ENCODE data around the gene FHIP1A.
"Not testable (repeated sequence)": the region's sequence is repeated elsewhere in the genome, so short reads cannot be mapped to it uniquely, and the experiment has no call there.

The FHIP1A gene

DNA sequence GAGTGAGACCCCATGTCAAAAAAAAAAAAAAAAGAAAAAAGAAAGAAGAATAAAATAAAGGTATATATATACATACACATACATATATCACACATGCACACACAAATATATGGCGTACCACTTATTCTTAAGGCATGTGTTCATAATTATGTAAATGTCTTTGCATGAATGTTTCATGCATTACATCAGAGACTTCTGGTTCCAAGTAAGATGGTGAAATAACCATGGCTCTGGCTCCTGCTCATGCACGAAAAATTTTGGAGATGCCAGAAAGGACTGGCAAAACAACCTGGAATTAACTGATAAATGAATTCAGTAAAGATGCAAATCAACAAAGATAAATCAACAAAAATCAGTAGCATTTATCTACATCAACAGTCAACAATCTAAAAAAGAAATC lies 19.7 kb upstream of the FHIP1A start:
- TF ChIP-seq, protein P1, sequence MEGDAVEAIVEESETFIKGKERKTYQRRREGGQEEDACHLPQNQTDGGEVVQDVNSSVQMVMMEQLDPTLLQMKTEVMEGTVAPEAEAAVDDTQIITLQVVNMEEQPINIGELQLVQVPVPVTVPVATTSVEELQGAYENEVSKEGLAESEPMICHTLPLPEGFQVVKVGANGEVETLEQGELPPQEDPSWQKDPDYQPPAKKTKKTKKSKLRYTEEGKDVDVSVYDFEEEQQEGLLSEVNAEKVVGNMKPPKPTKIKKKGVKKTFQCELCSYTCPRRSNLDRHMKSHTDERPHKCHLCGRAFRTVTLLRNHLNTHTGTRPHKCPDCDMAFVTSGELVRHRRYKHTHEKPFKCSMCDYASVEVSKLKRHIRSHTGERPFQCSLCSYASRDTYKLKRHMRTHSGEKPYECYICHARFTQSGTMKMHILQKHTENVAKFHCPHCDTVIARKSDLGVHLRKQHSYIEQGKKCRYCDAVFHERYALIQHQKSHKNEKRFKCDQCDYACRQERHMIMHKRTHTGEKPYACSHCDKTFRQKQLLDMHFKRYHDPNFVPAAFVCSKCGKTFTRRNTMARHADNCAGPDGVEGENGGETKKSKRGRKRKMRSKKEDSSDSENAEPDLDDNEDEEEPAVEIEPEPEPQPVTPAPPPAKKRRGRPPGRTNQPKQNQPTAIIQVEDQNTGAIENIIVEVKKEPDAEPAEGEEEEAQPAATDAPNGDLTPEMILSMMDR (IDR thresholded peaks at IDR 0.05; ENCODE audit: insufficient read depth, low read depth, low read length, missing control alignments): no peak
- no peak for DNase-seq (ENCODE audit: low read depth)
- H3K4me3 ChIP-seq (ENCODE audit: low read depth, low read length): no peak overlapping the region

- H3K4me3 ChIP-seq (ENCODE audit: low read depth, low read length); DNase-seq (ENCODE audit: low read depth): not testable (repeated sequence)
Measured at GRCh38 chr4:151389799-151390198, 19.2 kb upstream of the FHIP1A start.

DNA sequence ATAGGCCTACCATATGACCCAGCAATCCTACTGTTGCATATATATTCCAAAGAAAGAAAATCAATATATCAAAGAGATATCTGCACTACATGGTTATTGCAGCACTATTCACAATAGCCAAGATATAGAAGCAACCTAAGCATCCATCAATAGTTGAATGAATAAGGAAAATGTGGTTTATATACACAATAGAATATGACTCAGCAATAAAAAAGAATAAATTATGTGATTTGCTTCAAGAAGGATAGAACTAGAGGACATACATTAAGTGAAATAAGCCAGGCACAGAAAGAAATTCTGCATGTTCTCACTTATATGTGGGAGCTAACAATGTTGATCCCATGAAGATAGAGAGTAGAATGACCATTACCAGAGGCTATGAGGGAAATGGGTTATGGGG lies 13.1 kb upstream of the FHIP1A start:
- no peak overlapping the region for H3K4me3 ChIP-seq (ENCODE audit: low read depth, low read length)
- no peak for DNase-seq (ENCODE audit: low read depth)
- TF ChIP-seq, protein P1 (IDR thresholded peaks at IDR 0.05; ENCODE audit: insufficient read depth, low read depth, low read length, missing control alignments): no peak

GRCh38 chr4:151400343-151400742 lies 8.6 kb upstream of the FHIP1A start:
- TF ChIP-seq, protein P1 (IDR thresholded peaks at IDR 0.05; ENCODE audit: insufficient read depth, low read depth, low read length, missing control alignments): no peak
- DNase-seq (ENCODE audit: low read depth): no peak
- no peak overlapping the region for H3K4me3 ChIP-seq (ENCODE audit: low read depth, low read length)

DNA sequence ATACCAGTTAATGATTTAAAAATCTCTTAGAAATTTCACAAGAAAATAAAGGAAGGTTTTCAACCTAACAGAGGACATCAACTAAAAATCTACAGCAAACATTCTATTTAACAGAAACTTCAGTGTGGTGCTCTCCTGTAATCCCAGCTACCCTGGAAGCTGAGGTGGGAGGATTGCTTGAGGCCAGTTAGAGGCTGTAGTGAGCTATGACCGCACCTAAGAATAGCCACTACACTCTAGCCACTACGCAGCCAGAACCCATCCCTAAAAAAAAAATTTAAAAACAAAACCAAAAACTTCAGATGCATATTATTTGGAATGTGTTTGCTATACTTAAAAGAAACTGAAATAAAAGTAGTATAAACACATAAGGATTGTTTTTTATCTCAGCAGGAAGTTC lies 7.2 kb upstream of the FHIP1A start:
- DNase-seq (ENCODE audit: low read depth): no peak
- TF ChIP-seq, protein P1 (IDR thresholded peaks at IDR 0.05; ENCODE audit: insufficient read depth, low read depth, low read length, missing control alignments): no peak
- no peak overlapping the region for H3K4me3 ChIP-seq (ENCODE audit: low read depth, low read length)

- H3K4me3 ChIP-seq (ENCODE audit: low read depth, low read length): no peak overlapping the region
- TF ChIP-seq, protein P1 (IDR thresholded peaks at IDR 0.05; ENCODE audit: insufficient read depth, low read depth, low read length, missing control alignments): no peak
- DNase-seq (ENCODE audit: low read depth): no peak
Measured at GRCh38 chr4:151402145-151402865, 6.7 kb upstream of the FHIP1A start.

- TF ChIP-seq, protein P1 (IDR thresholded peaks at IDR 0.05; ENCODE audit: insufficient read depth, low read depth, low read length, missing control alignments): no peak
- H3K4me3 ChIP-seq (ENCODE audit: low read depth, low read length): no peak overlapping the region
- no peak for DNase-seq (ENCODE audit: low read depth)
Measured at GRCh38 chr4:151403656-151404055, 5.3 kb upstream of the FHIP1A start.

DNA sequence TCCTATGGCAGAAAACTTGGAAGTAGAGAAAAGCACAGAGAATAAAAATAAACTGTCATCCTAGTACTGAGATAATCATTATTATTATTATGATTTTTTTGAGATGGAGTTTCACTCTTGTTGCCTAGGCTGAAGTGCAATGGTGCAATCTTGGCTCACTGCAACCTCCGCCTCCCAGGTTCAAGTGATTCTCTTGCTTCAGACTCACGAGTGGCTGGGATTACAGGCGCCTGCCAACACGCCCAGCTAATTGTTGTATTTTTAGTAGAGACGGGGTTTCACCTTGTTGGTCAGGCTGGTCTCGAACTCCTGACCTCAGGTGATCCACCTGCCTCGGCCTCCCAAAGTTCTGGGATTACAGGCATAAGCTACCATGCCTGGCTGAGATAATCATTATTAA lies 4.2 kb upstream of the FHIP1A start:
- not testable (repeated sequence) for H3K4me3 ChIP-seq (ENCODE audit: low read depth, low read length)

More for the DNA sequence above, 4.2 kb upstream of the FHIP1A start:
- DNase-seq (ENCODE audit: low read depth): not testable (repeated sequence)
